Upper lobe of right lung (tissue), 1 donor: ENCODE measurements around the gene PLCL2. TPM values are rescaled to one million over a fixed set of nuclear protein-coding genes. Genes with fewer than 3 reads are reported as not detected.

Experiments
- ATAC-seq: fragments of 200-7000 bp; cut with Tn5 transposase; one replicate; pipeline ENCODE4 v1.9.1; 2020; ENCODE audit warnings: mild to moderate bottlenecking, moderate library complexity
- DNase-seq: peaks from one replicate; pipeline ENCODE4 v3.0.0-alpha.2; 2020
- H3K27ac ChIP-seq: fragments of 200-600 bp; one replicate; pipeline ENCODE4 v1.8.0; 2022
- H3K27me3 ChIP-seq: fragments of 200-600 bp; one replicate; pipeline ENCODE4 v1.8.0; 2022; ENCODE audit warnings: mild to moderate bottlenecking
- H3K36me3 ChIP-seq: fragments of 200-600 bp; one replicate; pipeline ENCODE4 v1.8.0; 2022
- H3K4me1 ChIP-seq: fragments of 200-600 bp; one replicate; pipeline ENCODE4 v1.8.0; 2022
- H3K4me3 ChIP-seq: fragments of 200-600 bp; one replicate; pipeline ENCODE4 v1.8.0; 2022; ENCODE audit warnings: mild to moderate bottlenecking
- H3K9me3 ChIP-seq: fragments of 200-600 bp; one replicate; pipeline ENCODE4 v1.8.0; 2022
- CTCF ChIP-seq: fragments of 200-600 bp; IDR thresholded peaks from one replicate; pipeline ENCODE4 v1.8.0; 2022; ENCODE audit warnings: antibody characterized with exemption
- intact Hi-C: fragments of 100-400 bp; cut with DNase I; formaldehyde crosslinking; loops from one replicate; pipeline ENCODE4 v1.11.0; 2022
- total RNA-seq: library from RNA; stranded (reverse); fragmentation: NEBNext Ultra II Directional; extraction: Animal tissue kit (Norgen Biotek cat#: 25700); gene quantifications from one replicate; pipeline ENCODE4 v1.2.1, GENCODE V29; 2021
- donor health status: DM: no; HTN: yes; CAD: no; lungs with severe emphysema.

PLCL2 gene
- total RNA-seq, 1 donor from 2014 or later, result 9.1 TPM

- Histone ChIP-seq H3K9me3 (no peaks in the 10 kb centered on the region), H3K27me3 (no peaks in the 10 kb centered on the region), H3K27ac (no peak overlapping the region), H3K4me3 (no peak overlapping the region), H3K4me1 (no peaks in the 10 kb centered on the region), H3K36me3 (no peaks in the 10 kb centered on the region)
- ATAC-seq, result no peak
- DNase-seq, result no peak
- intact Hi-C loops, result no loop called here
- no peak for TF ChIP-seq CTCF
Observed at GRCh38 chr3:17014709-17015108, 130.0 kb downstream of the PLCL2 start.

GRCh38 chr3:17021614-17022013 is 136.9 kb downstream of the PLCL2 start:
- no peak overlapping the region for H3K4me3 ChIP-seq
- no peaks in the 10 kb centered on the region for H3K27me3 ChIP-seq
- DNase-seq (no peak), ATAC-seq (no peak)
- peaks cover 3% of the 10 kb centered on the region for H3K4me1 ChIP-seq
- intact Hi-C loops, result no loop called here
- H3K9me3 ChIP-seq, result no peaks in the 10 kb centered on the region
- H3K27ac ChIP-seq, result no peak overlapping the region
- no peak for TF ChIP-seq CTCF
- no peaks in the 10 kb centered on the region for H3K36me3 ChIP-seq

GRCh38 chr3:17023006-17023664 is 138.4 kb downstream of the PLCL2 start:
- no peak for DNase-seq
- peak; percentile 53 for ATAC-seq
- intact Hi-C loops, result no loop called here
- no peak for TF ChIP-seq CTCF
- H3K4me3 ChIP-seq, result no peak overlapping the region
- no peaks in the 10 kb centered on the region for H3K9me3 ChIP-seq
- H3K36me3 ChIP-seq, result no peaks in the 10 kb centered on the region
- H3K27me3 ChIP-seq, result no peaks in the 10 kb centered on the region
- H3K4me1 ChIP-seq, result peaks cover 3% of the 10 kb centered on the region
- H3K27ac ChIP-seq, result no peak overlapping the region

GRCh38 chr3:17025594-17026139 is 140.9 kb downstream of the PLCL2 start:
- Histone ChIP-seq H3K27ac (no peak overlapping the region), H3K27me3 (no peaks in the 10 kb centered on the region), H3K36me3 (no peaks in the 10 kb centered on the region), H3K9me3 (no peaks in the 10 kb centered on the region), H3K4me3 (no peak overlapping the region), H3K4me1 (peaks cover 3% of the 10 kb centered on the region)
- no peak for TF ChIP-seq CTCF
- intact Hi-C loops, result no loop called here
- DNase-seq (no peak), ATAC-seq (no peak)

GRCh38 chr3:17027318-17027717 is 142.6 kb downstream of the PLCL2 start:
- Histone ChIP-seq H3K27ac (no peak overlapping the region), H3K4me1 (peaks cover 3% of the 10 kb centered on the region), H3K4me3 (no peak overlapping the region), H3K9me3 (no peaks in the 10 kb centered on the region), H3K27me3 (no peaks in the 10 kb centered on the region), H3K36me3 (no peaks in the 10 kb centered on the region)
- DNase-seq (no peak), ATAC-seq (peak; percentile 89)
- TF ChIP-seq CTCF, result no peak
- intact Hi-C loops, result no loop called here

GRCh38 chr3:17028363-17028762 is 143.6 kb downstream of the PLCL2 start:
- Histone ChIP-seq H3K4me3 (no peak overlapping the region), H3K27me3 (no peaks in the 10 kb centered on the region), H3K4me1 (no peaks in the 10 kb centered on the region), H3K27ac (no peak overlapping the region), H3K36me3 (no peaks in the 10 kb centered on the region), H3K9me3 (no peaks in the 10 kb centered on the region)
- no peak for DNase-seq
- intact Hi-C loops, result no loop called here
- ATAC-seq, result no peak
- TF ChIP-seq CTCF, result no peak
